GM18907 (cell line): ENCODE measurements around the gene SPI1.

Experiments
- ATAC-seq: cut with Tn5 transposase; IDR thresholded peaks from one replicate; pipeline ENCODE4 v1.9.1; 2021; ENCODE audit warnings: mild to moderate bottlenecking, moderate library complexity; ENCODE audit not compliant: unreplicated experiment

The SPI1 gene

DNA sequence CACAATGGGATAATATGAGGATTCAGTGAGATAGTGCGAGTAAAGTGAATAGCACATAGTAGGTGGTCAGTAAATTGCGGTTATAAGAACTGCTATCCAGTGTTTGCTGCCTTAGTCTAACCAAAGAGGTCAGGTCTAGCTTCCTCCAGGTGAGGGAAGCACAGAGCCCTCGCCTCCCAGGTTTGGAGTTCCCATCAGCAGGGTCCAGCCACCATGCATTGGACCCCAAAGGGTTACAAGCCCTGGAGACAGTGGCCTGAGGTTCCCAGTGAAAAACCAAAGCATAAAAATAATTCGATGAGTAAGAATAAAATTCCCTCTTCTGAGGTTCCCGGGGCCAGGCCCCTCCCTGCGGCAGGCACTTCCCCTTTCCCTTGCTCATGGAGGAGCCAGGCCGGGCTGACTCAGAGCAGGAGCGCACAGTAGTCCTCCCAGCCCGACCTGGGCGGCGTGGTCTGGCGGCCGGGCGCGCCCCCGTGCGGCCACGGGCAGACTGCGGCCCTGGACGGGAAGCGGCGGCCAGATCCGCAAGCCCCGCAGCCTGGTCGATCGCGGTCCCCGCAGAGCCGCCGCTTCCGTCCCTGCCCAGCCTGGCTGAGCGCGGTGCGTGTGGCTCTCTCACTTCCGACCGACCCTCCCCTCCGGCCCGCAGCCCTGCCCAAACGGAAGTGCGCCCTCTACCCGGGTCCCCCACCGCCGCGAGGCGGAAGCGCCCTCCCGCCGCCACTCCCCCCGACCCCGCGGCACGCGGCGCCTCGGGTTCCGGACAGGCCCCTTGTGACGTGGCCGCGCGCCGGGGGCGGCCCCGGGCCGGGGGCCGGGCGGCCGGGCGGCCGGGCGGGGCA is 29.6 kb upstream of the SPI1 start, which contains the start of gene SLC39A13:
Gene SLC39A13 (plus strand): TSS at position 845 of the 845 bp plus-strand sequence. CDS start 1,505 bp downstream, outside the sequence.
- peak; percentile 87 for ATAC-seq

GRCh38 chr11:47406896-47407745 is 28.8 kb upstream of the SPI1 start:
- ATAC-seq: no peak

DNA sequence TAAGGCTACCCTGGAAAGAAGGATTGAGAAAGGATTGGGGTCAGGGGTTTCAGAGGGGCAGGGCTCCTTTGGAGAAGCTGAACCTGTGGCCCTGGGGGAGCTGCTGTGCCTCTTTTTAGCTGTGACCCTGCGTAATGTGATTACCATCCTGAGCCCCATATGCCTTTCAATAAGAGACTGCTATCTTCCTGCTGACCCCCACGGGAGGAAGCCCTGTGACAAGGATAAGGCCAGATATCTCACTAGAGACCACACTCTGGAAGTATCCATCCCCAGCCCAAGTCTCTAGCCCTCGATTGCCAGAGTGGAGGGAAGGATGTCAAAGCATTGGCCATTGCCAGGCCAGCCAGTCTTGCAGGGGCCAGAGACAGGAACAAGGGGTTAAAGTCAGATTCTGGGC is 25.2 kb upstream of the SPI1 start:
- no peak for ATAC-seq

DNA sequence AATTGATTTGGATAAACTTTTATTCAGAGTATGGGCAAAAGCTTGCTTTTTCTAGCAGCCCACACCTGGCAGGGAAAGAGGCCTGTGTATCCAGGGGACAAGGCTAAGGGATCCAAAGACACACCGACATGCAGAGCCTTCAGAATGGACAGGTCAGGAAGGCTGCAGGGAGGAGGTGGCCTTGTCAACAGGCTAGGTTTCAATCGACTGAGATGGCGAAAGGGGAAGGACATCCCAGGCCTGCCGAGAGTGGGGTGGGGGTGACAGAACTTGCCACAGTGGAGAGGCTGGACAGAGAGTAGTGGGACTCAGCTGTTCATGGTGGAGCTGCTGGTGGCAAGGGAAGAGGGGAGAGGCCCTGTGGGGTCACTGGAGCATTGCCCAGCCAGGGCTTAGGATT is 24.8 kb upstream of the SPI1 start:
- no peak for ATAC-seq

- peak; percentile 70 for ATAC-seq
Measured at GRCh38 chr11:47400768-47401279, 22.5 kb upstream of the SPI1 start.

- ATAC-seq: peak; percentile 51
Measured at GRCh38 chr11:47399860-47400767, 21.8 kb upstream of the SPI1 start.

- ATAC-seq: no peak
Measured at GRCh38 chr11:47398551-47398950, 20.2 kb upstream of the SPI1 start.

DNA sequence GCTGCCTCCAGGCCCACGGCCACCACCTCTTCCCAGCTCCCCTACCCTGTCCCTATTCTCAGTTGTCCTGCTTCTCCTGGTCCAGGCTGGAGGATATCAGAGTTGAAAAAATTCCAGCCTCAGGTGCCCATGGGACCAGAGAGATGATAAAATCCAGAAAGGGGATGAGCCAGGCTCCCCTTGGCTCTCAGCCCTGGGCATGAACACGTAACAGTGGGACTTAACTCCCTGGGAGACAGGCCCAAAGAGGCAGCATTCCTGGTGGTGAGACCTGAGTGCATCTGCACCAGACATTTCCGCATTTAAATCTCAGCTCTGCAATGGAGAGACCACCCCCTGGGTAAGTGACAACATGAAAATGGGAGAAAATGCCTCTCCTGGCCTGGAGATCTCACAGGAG is 19.7 kb upstream of the SPI1 start:
- no peak for ATAC-seq

- ATAC-seq: no peak
Measured at GRCh38 chr11:47396049-47396320, 17.6 kb upstream of the SPI1 start.

GRCh38 chr11:47395223-47396048 is 17.1 kb upstream of the SPI1 start:
- no peak for ATAC-seq

DNA sequence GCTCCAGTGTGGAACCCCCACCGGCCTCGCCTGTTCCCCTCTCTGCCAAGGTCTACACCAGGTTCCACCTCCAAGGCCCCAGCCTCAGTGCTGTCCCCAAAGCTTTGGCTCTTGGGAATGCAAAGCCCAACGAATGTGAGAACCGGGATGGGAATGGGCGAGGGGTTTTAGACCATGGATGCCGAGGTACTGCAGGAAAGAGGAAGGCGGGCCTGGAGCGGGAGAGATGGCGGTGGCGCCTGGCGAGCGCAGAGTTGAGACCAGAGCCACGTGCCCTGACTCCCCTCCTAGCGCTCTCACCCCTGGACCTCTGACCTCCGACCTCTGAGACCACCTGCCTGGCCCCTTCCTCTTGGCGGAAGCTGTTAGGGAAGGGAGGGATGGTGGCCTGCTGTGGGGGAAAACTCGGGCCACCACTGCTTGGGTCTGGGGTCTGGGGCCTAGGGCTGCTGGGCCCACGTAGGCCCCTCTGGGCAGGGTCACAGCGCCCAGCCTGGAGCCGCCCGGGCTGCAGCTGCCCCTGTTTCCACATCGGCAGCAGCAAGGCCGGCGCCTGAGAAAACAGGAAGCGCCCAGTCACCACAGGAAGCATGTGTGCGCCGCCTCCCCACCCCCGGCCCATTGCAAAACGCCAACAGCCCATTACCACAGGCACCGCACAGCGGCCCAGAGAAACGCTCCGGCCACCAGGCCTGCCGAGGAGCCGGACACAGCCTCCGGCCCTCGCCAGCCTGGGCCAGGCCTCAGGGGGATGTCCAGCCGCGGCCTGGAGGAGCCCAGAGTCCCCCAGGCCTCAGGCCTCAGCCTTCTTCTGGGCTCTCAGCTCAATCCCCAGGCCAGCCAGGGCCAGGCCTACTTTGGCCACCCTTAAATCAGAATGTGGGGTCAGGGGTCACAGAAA is 16.2 kb upstream of the SPI1 start:
- ATAC-seq: peak; percentile 64

GRCh38 chr11:47394050-47394321 is 15.6 kb upstream of the SPI1 start:
- no peak for ATAC-seq

DNA sequence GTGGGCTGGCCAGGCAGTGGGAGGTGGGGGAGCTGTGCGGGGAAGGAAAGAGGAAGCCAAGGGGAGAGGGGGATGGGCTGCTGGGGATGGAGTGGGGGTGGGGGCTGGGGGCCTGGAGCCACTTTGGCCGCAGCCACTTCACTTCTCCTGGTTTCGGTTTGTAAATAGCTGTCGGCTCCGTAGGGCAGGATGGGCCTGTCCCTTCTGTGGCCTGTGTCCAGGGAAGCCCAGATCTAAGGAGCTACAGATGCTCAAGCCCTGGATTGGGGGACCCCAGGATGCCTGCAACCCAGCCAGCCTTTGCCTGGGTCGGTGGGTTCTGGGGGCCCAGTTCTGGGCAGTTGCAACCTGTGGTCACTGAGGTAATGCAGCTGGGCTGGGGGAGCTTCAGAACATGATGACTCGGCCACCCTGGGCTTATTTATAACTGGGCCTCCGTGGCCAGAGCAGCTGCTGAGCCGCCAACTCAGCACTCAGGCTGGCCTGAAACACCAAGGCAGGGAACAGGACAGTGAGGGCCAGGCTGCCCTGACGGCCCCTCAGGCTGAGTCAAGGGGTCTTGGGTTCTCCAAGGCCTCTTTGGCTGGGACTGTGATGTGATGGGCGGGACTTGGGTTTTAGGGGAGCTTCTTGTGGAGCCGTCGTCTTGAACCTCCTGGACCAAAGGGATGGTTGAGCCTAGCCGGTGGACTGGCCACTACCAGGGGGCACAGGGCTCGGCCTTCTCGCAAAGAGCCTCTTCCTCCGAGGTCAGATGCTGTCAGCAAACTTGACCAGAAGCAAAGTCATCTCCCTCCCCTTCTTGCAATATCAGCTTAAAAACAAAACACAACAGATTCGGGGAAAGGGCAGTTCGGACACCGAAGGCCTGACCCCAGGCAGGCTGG is 15.1 kb upstream of the SPI1 start:
- ATAC-seq: no peak

DNA sequence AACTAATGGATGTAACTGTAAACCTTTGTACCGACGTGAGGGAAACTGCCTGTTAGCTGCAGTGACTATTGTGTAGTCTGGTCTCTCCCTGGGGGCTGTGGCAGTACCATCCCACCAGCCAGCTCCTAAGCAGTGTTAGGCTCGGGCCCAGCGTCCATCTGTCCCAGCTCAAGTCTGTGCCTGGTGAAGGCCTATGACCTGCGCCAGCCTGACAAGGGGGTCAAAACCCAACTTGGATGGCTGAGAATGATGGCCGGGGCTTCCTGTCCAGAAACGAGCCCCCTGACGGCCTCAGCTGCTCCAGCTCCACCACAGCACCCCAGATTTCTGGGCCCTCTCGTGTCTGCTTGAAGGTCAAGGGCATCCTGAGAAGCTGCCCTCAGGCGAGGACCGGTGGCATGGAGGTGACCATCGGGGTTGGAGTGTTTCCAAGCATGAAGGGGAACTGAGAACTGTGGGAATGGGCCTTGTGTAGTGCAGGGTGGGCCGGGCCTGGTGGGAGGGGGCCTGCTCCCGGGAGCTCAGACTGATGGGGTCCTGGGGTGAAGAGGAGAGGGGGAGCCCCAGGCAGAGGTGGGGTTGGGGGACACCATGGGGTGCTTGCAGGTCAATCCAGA is 14.3 kb upstream of the SPI1 start:
- ATAC-seq: no peak

DNA sequence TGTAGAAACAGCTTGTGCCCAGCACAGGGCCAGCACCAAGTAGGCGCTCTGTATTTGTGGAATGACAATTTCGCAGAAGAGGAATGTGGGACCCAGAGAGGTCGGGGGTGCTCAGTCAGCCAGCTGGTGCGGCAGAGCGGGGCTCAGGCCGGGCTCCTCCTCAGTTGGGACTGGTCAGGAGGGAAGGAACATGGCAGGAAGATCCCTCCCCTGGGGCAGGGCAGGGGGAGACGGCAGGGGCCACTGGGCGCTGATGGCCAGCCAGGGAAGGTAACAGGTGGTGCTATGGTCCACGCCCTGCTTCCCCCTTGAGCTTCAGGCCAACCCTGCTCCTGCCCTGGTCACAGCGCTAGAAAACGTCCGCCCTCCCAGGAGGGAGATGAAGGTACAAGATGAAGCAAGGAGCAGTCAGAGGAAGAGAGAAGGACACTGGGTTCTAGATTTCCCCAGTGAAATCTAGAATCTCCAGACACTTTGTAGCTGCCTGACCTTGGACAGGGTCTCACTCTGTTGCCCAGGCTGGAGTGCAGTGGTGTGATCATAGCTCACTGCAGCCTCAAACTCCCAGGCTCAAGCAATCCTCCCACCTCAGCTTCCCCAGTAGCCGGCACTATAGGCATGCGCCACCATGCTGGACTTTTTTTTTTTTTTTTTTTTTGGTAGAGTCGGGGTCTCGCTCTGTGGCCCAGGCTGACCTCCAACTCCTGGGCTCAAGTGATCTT is 13.5 kb upstream of the SPI1 start:
- no peak for ATAC-seq

- no peak for ATAC-seq
Measured at GRCh38 chr11:47391077-47391583, 12.8 kb upstream of the SPI1 start.

DNA sequence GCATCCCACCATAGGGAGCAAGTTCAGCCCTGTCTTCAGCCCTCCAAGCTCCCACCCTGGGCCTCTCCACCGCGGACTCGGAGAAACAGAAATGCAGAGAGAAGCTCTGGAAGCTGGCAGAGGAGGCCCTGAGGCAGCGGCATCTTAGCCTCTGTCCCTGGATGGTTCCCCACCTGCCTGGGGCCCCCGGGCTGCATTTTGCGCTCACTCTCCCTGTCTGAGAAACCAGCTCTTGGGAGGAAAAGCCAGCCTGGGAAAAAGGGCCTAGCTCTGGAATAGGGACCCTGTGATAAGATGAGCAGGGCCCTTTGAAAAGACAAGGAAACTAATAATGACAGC is 12.0 kb upstream of the SPI1 start:
- no peak for ATAC-seq
